DMS114 treated with DMSO at 0.1 percent for 48 hours (cell line): ENCODE measurements around the gene CDK19.

Experiments used
- DNase-seq: peaks from one replicate; lab custom pipeline; 2025; ENCODE audit not compliant: unreplicated experiment; lab: John Stamatoyannopoulos, UW

CDK19 gene

DNA sequence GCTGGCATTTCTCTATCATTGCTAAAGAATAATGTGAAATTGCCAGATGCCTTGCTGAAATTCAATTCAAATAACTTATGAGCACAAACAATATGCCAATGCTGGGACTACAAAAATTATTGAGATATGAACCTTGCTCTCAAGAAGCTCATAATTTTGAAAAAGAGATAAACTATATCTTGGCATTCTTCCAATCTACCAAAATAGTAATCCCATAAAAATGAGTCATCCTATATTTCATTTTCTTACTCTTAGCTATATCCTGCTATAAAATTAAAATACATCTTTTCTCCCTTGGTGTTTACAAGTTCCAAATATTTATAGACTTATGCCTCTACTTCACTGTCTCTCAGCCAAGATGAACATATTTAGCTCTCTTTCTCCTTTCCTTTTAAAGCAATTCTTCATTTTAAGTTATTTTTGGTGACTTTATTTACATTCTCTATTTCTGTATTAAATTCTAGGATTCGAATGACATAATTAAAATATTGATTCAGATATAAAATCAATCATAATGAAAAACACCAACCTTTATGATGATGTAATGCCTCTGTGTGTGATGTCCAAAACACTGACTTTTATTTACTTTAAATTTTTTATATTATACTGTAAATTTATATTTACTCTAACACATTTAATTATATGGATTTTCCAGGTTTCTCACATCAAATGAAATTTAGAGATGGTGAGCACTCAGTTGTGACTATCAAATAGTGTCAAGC lies 152.6 kb downstream of the CDK19 start:
- no peak for DNase-seq

DNA sequence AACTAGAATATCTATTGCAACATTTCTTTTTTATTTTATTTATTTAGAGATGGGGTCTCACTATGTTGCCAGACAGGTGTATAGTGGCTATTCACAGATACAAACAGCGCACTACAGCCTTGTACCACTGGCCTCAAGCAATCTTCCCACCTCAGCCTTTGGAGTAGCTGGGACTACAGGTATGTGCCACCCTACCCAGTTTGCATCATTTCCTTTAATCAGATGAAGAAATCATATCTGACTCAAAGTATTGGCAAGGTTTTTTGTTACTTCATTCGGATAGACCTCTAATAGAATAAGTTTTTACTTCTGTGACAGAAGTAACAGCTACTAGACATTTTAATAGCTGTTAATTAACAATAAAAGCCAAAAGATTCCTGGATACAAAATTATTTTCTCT lies 153.9 kb downstream of the CDK19 start:
- DNase-seq = no peak

DNA sequence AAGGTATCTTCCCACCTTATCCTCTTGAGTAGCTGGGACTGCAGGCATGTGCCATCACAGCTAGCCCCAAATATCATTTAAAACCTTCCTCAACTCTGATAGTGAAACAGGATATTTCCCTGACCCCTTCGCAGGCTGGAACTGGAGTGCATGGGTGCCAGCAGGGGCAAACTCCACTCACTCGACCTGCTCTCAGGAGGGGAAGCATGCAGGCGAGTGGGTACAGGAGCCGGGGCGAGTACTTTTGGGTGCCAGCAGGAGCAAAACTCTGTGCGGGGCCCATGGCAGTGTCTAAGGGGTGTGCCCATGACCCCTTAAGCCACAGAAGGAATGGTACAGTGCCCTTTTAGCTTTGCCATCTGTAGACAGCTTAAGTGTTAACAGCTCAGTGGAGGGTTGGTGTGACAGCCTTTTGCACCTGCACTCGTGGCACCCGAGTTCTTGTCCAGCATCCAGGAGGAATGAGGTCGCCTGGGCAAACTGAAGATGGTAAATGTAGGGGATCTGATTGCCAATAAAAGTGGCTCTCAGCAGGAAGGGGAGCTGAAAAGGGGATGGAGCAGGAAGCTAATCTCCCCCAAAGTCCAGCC lies 155.1 kb downstream of the CDK19 start:
- no peak for DNase-seq

DNA sequence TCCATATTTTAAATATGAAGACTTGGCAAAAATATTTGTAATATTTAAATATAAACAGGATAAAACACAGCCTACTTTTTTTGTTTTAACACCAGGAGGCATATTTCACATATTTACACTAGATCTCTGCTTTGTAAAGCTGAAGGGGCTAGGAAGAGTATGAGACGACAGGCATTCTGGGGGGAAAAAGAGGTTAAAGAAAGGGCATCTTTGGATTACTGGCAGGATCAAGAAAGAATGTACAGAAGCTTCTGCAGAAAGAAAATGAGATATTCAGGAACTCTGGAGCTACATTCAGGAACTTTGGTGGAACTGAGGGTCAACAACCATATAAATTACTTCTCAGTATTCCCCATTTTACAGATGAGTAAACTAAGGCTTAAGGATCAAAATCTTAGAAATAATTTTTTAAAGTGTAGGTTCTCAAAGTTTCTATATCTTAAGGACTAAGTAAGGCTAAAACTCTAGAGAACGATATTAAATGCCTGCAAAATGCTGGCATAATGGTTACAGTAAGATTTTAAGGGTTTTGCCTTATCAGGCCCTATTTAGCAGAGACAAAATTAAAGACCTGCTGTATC lies 156.5 kb downstream of the CDK19 start:
- no peak for DNase-seq

DNA sequence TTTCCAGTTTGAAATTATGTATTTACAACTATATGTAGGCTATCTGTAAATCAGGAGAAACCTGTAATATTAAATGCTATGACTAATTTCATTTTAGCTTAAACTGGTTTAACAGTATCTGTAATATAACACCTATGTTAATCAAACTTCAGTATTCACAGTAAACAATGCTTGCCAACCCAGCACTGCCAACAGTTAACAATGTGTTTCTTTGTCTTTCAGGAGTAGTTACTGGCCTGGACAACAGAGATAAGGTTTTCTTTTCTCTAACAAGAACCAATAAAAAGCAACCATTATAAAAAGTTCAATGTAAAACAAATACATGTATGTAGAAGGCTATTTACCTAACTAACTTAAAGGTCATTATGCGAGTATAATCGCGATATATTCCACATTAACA lies 158.8 kb downstream of the CDK19 start:
- no peak for DNase-seq

DNA sequence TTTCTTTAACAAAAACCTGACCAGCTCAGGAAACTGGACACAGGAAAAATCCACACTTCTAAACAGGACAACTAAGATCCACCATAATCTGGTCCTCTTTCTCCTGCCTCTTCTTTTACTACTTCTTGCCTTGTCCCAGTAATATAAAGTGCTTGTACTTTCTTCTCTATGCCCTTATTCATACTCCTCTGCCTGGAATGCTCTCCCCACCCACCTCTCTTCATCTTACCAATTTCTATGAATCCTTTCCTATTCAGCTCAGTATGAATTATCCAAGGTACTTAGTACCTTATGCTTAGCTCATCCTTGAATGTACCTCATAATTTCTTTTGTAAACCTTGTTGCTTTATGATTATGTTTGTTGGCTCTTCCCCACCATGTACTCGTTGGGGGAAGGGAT lies 159.4 kb downstream of the CDK19 start:
- no peak for DNase-seq

DNA sequence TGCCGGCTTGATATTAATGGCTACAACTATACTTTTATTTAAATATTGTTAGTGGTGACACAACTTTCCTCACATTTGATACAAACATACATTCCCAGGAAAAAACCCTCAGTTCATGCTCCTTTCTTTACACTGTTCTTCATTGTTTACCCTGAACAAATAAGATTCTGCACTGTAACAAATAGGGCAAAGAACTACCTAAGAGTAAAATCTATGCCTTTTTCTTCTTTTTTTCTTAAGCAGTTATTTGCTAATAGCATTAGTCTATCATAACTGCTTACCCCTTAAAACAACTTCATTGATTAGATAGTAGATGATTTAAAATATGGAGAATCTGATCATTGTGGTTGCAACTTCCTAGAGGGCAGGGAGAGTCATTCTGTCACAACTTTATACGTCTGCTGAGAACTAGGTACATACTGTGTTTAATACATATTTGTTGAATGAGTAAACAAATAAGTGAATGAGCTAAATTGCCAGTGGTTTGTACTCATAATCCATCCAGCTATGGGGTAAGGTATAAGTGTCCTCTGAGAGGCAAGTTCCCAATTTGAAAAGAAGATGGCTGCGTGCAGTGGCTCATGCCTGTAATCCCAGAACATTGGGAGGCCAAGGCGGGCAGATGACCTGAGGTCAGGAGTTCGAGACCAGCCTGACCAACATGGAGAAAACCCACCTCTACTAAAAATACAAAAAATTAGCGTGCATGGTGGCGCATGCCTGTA lies 161.0 kb downstream of the CDK19 start:
- DNase-seq = no peak

DNA sequence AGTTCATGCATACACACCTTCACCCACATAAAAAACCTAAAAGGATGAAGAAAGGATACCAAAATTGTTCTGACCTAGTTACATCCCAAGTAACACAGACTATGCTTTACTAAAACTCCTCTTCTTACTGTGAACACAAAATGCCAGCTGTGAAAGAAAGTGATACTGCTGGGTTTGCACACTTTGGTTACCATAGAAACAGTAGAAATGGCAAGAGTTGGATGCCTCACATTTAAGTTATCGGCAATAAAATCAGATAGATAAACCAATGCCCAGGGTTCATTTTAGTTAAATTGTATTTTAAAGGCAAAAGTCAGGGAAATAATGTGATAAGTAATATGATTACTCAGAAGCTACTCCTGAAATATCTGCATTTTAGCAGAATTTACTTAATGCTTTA lies 161.9 kb downstream of the CDK19 start:
- no peak for DNase-seq

DNA sequence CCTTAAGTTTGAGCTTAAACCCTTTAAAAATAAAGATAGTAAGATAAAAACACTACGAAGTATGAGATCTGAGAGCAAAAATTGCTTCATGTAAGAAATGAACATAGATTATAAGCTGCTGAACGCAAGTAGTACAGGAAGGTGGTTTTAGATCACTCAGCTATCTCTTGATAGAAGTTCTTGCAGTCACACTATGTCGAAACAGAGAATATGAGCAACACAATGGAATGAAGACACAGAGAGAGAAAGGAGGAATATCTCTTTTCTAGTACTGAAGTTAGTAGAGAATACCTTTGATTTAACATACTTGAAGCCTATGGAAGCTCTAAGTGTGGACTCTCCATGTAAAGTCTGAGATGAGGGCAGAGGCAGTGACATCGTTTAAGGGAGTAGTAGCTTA lies 162.7 kb downstream of the CDK19 start:
- DNase-seq = no peak

DNA sequence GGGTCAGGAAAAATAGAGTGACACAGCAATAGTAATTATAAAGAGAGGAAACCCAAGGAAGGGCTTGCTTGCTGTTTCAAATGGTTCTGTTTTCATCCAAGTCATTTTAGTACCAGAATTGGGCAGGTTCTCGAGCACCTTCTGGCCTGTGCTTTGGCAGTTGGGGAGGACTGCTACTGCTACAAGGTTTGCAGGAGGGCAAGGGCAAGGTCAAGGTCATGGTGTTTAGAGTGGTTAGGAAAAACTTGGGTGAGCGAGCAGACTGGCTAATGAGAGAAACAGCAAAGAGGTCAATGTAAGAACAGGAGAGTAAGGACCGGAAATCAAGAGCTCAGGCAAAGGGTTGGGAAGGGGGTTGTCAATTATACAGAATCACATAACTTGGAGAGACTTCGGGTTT lies 164.5 kb downstream of the CDK19 start:
- no peak for DNase-seq

DNA sequence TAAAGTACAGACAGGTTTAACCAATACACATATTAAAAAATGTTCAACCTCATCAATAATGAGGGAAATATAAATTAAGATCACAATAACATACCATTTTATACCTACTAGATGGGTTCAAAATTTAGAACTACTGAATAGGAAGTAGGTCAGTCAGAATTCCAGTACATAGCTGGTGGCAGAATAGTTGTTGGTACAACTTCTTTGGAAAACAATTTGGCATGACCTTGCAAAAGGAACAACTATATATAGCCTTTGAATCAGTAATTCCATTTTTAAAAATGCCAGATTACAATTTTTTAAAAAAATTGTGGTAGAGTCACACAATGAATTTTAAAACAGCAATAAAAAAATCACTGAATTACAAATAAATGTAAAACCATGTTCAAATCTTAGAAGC lies 165.6 kb downstream of the CDK19 start:
- DNase-seq = no peak

DNA sequence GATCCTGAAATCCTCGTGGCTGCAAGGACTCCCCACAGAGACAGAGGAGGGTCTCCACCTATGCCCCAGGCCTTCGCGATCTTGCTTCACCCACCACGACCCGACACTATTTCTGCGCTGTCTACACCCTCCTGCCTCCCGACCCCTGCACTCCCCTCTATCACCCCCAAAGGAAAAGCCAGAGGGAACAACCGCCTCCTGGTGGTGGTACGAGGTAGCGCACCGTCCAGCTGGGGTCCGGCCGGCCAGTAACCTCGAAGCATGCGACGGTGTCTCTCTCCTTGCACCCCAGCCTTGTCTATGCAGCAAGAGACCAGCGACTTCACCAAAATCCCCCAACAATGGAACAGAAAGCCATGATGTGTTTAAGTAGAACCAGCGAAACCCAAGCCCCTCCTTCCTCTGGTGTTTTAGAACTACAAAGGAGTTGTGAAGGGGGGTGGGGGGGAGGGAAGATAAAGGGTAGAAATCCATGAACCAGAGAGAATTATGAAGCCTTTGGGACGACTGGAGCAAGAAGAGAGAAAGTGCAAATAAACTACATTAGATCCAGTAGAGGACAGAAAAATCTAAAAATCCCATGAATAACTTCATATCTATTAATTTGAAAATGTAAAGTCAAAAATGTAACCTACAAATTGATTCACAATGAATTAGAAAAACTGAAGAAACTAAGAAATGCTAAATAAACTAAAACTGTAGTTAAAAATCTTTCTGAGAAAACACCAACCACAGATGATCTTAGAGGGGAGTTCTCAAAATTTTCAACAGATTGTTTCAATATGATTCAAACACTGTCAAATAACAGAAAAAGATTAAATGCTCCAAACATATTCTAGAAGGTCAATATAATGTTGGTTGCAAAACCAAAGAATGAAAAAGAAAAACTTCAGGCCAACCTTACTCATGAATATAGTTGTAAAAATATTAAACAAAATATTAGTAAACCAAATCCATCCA lies 168.0 kb downstream of the CDK19 start:
- no peak for DNase-seq

DNA sequence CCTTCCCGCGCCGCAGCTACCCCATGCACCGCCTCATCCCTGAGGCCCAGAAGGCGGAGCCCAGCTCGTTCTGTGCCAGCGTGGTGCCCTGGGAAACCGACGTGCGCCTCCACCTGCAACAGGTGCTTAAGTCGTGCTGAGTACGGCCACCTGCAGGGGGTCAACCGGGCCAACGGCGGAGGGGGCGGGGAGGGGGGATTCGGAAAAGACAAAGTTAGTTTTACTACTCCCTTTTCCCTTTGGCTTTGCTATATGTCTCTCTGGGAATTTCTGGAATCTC lies 168.9 kb downstream of the CDK19 start:
- DNase-seq = no peak

DNA sequence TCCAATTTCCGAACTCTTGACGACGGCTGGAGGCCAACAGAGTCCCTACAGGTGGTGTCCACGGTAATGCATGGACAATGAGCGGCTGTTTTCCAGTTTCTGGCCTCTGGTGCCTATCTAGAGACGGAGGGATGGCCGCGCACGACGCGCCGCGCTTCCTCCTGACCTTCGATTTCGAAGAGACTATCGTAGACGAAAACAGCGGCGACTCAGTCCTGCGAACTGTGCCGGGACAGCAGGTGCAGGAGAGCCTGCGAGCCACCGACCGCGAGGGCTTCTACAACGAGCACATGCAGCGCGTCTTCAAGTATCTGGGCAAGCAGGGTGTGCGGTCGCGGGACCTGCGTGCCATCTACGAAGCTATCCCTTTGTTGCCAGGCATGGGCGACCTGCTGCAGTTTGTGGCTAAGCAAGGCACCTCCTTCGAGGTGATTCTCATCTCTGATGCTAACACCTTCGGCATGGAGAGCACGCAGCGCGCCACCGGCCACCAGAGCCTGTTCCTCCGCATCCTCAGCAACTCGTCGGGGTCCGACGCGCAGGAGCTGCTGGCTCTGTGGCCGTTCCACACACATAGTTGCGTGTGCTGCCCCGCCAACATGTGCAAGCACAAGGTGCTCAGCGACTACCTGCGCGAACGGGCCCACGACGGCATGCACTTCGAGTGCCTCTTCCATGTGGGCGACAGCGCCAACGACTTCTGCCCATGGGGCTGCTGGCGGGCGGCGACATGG lies 169.4 kb downstream of the CDK19 start:
- no peak for DNase-seq

DNA sequence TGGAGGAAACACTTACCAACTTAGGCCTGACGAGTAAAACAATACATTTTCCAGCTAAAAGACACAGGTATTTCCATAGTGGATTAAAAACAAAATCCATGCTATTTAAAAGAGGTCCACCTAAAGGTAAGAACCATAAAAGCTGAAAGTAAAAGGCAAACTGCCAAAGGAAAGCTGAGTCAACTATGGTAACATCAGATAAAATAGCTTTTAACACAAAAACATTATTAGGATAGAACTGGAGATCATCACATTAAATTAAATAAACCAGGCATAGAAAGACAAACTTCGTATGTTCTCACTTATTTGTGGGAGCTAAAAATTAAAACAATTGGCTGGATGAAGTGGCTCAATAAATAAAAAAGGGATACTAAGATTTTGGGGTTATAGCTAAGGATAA lies 172.1 kb downstream of the CDK19 start:
- DNase-seq = no peak

DNA sequence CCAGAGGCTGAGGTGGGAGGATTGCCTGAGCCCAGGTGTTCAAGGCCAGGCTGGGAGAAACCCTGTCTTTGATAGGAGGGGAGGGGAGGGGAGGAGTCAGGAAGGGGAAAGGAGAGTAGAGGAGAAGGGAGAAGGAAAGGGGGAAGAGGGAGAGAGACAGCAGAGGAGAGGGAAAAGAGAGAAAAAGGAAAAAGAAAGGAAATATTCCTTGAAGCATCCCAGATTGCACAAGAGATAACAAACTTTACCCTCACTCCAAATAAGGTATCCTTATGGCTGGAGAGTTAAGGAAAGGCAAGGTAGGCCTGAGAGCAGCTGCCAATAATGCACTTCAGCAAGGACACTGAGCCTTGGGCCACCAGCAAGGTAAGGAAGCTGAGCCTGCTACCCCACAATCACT lies 172.6 kb downstream of the CDK19 start:
- DNase-seq = no peak

DNA sequence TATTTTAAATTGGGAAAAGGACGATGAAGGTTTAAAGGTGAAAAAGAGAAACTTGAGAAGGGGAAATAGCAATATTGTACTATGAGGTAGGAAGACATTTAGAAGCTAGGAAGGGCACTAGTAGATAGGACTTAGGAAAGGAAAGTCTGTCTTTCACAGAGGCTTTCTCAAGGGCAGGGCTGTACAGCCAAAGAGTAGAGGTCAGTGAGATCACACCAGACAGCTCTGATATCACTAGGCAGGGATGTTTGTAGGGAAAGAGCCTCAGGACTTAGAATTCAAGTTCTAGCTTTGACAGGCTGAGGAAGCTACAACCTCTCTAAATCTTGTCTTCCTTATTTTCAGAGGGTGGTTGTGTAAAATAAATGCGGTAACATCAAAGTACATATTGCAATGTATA lies 178.5 kb downstream of the CDK19 start:
- no peak for DNase-seq

DNA sequence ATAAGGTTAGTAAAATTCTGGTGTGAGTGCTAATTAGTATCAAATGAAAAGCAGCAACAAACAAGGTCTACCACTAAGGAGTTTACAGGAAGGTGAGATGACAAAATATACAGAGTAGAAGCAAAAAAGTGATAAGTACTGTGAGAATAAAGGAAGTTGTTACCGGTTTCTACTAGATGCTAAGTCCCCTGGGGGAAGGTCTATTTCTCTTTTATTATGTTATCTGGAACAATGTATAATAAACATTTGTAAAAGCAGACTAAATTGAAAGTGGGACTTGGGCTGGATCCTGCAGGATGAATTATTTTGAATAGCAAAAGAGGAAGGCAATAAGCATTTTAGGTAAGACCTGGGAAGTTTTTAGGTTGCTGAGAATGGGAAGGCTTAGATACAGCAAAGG lies 180.2 kb downstream of the CDK19 start:
- no peak for DNase-seq

DNA sequence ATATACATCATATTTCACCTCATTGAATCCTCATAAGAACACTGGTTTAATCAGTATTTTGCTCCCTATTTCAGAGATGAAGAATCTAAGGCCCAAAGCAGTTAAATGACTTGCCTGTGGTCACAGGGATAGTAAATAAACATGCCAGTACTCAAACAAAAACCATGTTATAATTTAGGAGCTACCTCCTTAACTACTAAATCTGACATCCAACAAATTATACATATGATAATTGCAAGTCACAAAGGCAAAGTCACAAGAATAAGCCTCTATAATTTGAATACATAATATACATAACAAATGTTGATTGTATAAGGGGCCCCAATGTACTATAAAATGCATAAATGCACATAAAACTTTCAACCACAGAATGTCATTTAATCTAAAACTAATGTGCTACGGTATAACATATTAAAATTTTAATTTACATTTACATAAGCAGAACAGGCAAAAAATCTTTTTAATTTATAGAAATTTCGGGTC lies 181.5 kb downstream of the CDK19 start:
- DNase-seq = no peak

DNA sequence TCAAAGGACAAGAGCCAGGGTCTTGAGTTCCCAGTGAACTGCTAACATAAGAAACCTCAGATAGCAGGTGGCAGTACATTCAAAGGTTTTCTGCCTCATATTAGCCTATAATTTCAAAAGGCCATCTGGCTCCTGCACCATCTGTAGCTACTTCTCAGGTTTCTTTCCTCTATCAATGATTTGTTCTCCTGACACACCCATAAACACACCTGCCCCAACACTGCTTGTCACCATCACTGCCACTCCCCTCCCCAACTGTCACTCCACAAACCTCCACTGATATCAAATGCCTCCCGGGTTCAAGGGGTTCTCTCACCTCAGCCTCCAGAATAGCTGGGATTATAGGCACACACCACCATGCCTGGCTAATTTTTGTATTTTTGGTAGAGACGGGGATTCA lies 186.1 kb downstream of the CDK19 start:
- no peak for DNase-seq
